HG02623 (cell line): ENCODE results near the gene TRAF3IP3.

Experiments used
- ATAC-seq: cut with Tn5 transposase; IDR thresholded peaks from one replicate; pipeline ENCODE4 v1.9.1; 2021; ENCODE audit warnings: moderate library complexity; ENCODE audit not compliant: unreplicated experiment

Gene TRAF3IP3

GRCh38 chr1:209737118-209737505 lies 18.7 kb upstream of the TRAF3IP3 start:
- no peak for ATAC-seq

- no peak for ATAC-seq
These were observed 17.6 kb upstream of the TRAF3IP3 start for GRCh38 chr1:209738270-209738669.

GRCh38 chr1:209741193-209741592 lies 14.7 kb upstream of the TRAF3IP3 start:
- ATAC-seq: no peak

GRCh38 chr1:209741889-209742288 lies 14.0 kb upstream of the TRAF3IP3 start:
- no peak for ATAC-seq

GRCh38 chr1:209742409-209743144 lies 13.3 kb upstream of the TRAF3IP3 start:
- no peak for ATAC-seq

GRCh38 chr1:209743145-209743482 lies 12.7 kb upstream of the TRAF3IP3 start:
- no peak for ATAC-seq

- no peak for ATAC-seq
These were observed 9.2 kb upstream of the TRAF3IP3 start for GRCh38 chr1:209746451-209747165.

- ATAC-seq: peak; percentile 65
These were observed 8.1 kb upstream of the TRAF3IP3 start for GRCh38 chr1:209747580-209748262.

- no peak for ATAC-seq
These were observed 7.2 kb upstream of the TRAF3IP3 start for GRCh38 chr1:209748620-209749019.

- ATAC-seq: no peak
These were observed 6.6 kb upstream of the TRAF3IP3 start for GRCh38 chr1:209749205-209749604.

- no peak for ATAC-seq
These were observed 6.1 kb upstream of the TRAF3IP3 start for GRCh38 chr1:209749670-209750323.

- ATAC-seq: peak; percentile 36
These were observed 4.1 kb upstream of the TRAF3IP3 start for GRCh38 chr1:209751627-209752231.

GRCh38 chr1:209752890-209753289 lies 3.0 kb upstream of the TRAF3IP3 start:
- no peak for ATAC-seq

- ATAC-seq: no peak
These were observed 597 bp upstream of the TRAF3IP3 start for GRCh38 chr1:209755256-209755655.

GRCh38 chr1:209756615-209757445 lies 977 bp downstream of the TRAF3IP3 start:
- peak; percentile 25 for ATAC-seq

- ATAC-seq: no peak
These were observed 2.5 kb downstream of the TRAF3IP3 start for GRCh38 chr1:209758400-209758799.

GRCh38 chr1:209759829-209760359 lies 4.0 kb downstream of the TRAF3IP3 start:
- ATAC-seq: no peak

- no peak for ATAC-seq
These were observed 5.3 kb downstream of the TRAF3IP3 start for GRCh38 chr1:209761011-209761635.

- no peak for ATAC-seq
These were observed 10.2 kb downstream of the TRAF3IP3 start for GRCh38 chr1:209766051-209766450.
